Endothelial cell of umbilical vein (primary cell): Measurements from ENCODE around the gene INTS7. TPM values are rescaled to one million over a fixed set of nuclear protein-coding genes. Genes with fewer than 3 reads are reported as not detected.

Experiments used
- BruUV-seq: library from RNA; stranded (reverse); fragments of 400-500 nt; replicated peaks from 2 replicates; lab custom pipeline; 2021; lab: Mats Ljungman, UMichigan
- CTCF ChIA-PET: fragments of 300-600, 350-600 bp; sonication (Branson Sonifier 250); formaldehyde crosslinking; loops from one replicate; lab custom pipeline; 2021; ENCODE audit warnings: antibody characterized with exemption, inconsistent platforms; lab: Charles Lee
- POLR2A ChIA-PET: fragments of 300-600, 350-600 bp; sonication (Branson Sonifier 250); formaldehyde crosslinking; loops from one replicate; lab custom pipeline; 2021; ENCODE audit warnings: antibody characterized with exemption, inconsistent platforms; lab: Charles Lee
- DNase-seq: peaks from one replicate; pipeline ENCODE4 v3.0.0-alpha.2; 2011; ENCODE audit warnings: low read depth, low spot score
- FAIRE-seq: peaks from 2 replicates; lab custom pipeline; 2011; peaks lifted over from hg19 to GRCh38; lab: Jason Lieb, UNC
- H2AFZ ChIP-seq: 2 replicates; pipeline ENCODE4 v1.6.0; 2012; ENCODE audit warnings: low read depth, low read length, control low read depth, inconsistent platforms
- H3K27ac ChIP-seq: 2 replicates; pipeline ENCODE4 v1.5.1; 2011; ENCODE audit warnings: low read depth, mild to moderate bottlenecking, control low read depth, low read length, moderate library complexity; ENCODE audit not compliant: insufficient read depth
- H3K27me3 ChIP-seq, 2 experiments: 2 replicates each; pipeline versions ENCODE4 v1.6.0 to v1.6.1; 2011; ENCODE audit warnings: low read length in 2 of 2, mixed read lengths in 1 of 2; ENCODE audit not compliant: control insufficient read depth in 2 of 2, insufficient read depth in 2 of 2
- H3K36me3 ChIP-seq, 2 experiments: 2 replicates in 1 of 2; 3 replicates in 1 of 2; pipeline ENCODE4 v1.5.1; 2011; ENCODE audit warnings: low read length in 2 of 2, mild to moderate bottlenecking in 1 of 2, moderate library complexity in 1 of 2; ENCODE audit not compliant: control insufficient read depth in 2 of 2, insufficient read depth in 2 of 2; ENCODE audit errors: extremely low read depth in 1 of 2
- H3K4me1 ChIP-seq: 3 replicates; pipeline ENCODE4 v1.5.1; 2011; ENCODE audit warnings: mild to moderate bottlenecking, low read length; ENCODE audit not compliant: control insufficient read depth, insufficient read depth; ENCODE audit errors: extremely low read depth
- H3K4me2 ChIP-seq: 2 replicates; pipeline ENCODE4 v1.6.1; 2011; ENCODE audit warnings: low read length, control low read depth, mixed read lengths; ENCODE audit not compliant: insufficient read depth
- H3K4me3 ChIP-seq, 3 experiments: fragments of 200-600 bp in 1 of 3; sonication (generic), shearing (Covaris generic) in 1 of 3; replicated peaks in 1 of 3; 2 replicates each; pipeline ENCODE4 v1.5.1; 2011 to 2016; ENCODE audit warnings: control low read depth in 3 of 3, low read length in 3 of 3, mild to moderate bottlenecking in 2 of 3, inconsistent platforms in 1 of 3, low read depth in 1 of 3, moderate library complexity in 1 of 3; ENCODE audit not compliant: insufficient read depth in 1 of 3
- H3K79me2 ChIP-seq: 2 replicates; pipeline ENCODE4 v1.6.0; 2012; ENCODE audit warnings: low read length, inconsistent platforms; ENCODE audit not compliant: control insufficient read depth, insufficient read depth
- H3K9ac ChIP-seq: replicated peaks from 2 replicates; pipeline ENCODE3; 2011; ENCODE audit warnings: low read length, control low read depth; ENCODE audit not compliant: insufficient read depth; ENCODE audit errors: extremely low read depth
- H3K9me1 ChIP-seq: replicated peaks from 3 replicates; pipeline ENCODE4 v1.6.0; 2011; ENCODE audit warnings: mild to moderate bottlenecking, low read length; ENCODE audit not compliant: control insufficient read depth, insufficient read depth; ENCODE audit errors: extremely low read depth
- H3K9me3 ChIP-seq: replicated peaks from 2 replicates; pipeline ENCODE4 v1.5.1; 2012; ENCODE audit warnings: low read length, inconsistent platforms; ENCODE audit not compliant: control insufficient read depth, insufficient read depth
- H4K20me1 ChIP-seq: replicated peaks from 2 replicates; pipeline ENCODE3; 2011; ENCODE audit warnings: mild to moderate bottlenecking, low read length; ENCODE audit not compliant: control insufficient read depth, insufficient read depth; ENCODE audit errors: extremely low read depth
- CTCF ChIP-seq, 2 donors: IDR thresholded peaks; 1 replicate in 1 of 2; 2 replicates in 1 of 2; pipeline ENCODE4 v1.5.1; 2011; ENCODE audit warnings: low read length in 2 of 2, mild to moderate bottlenecking in 2 of 2, moderate library complexity in 2 of 2, control low read depth in 1 of 2, inconsistent platforms in 1 of 2, low read depth in 1 of 2; ENCODE audit not compliant: insufficient read depth in 1 of 2; ENCODE audit errors: extremely low read depth in 1 of 2
- EZH2 ChIP-seq: IDR thresholded peaks from 2 replicates; pipeline ENCODE4 v1.6.1; 2012; ENCODE audit warnings: borderline replicate concordance, low read depth, mild to moderate bottlenecking, moderate library complexity, low read length, inconsistent platforms; ENCODE audit not compliant: severe bottlenecking
- FOS ChIP-seq: IDR thresholded peaks from 2 replicates; pipeline ENCODE4 v1.6.1; 2011; ENCODE audit warnings: mild to moderate bottlenecking, low read length, moderate library complexity, borderline replicate concordance; ENCODE audit not compliant: insufficient read depth
- GATA2 ChIP-seq: IDR thresholded peaks from 2 replicates; pipeline ENCODE4 v1.7.0; 2011; ENCODE audit warnings: low read depth, mild to moderate bottlenecking, moderate library complexity, mixed read lengths, low read length; ENCODE audit not compliant: insufficient read length, insufficient read depth
- JUN ChIP-seq: IDR thresholded peaks from 2 replicates; pipeline ENCODE4 v1.6.1; 2011; ENCODE audit warnings: borderline replicate concordance, low read depth; ENCODE audit not compliant: insufficient read length, insufficient read depth
- MAX ChIP-seq: IDR thresholded peaks from 2 replicates; pipeline ENCODE4 v1.6.1; 2011; ENCODE audit not compliant: insufficient read depth, insufficient read length
- MYC ChIP-seq: IDR thresholded peaks from one replicate; pipeline ENCODE4 v1.6.1; 2011; ENCODE audit warnings: mild to moderate bottlenecking, low read depth, low read length
- POLR2A ChIP-seq: IDR thresholded peaks from 2 replicates; pipeline ENCODE4 v1.6.1; 2012; ENCODE audit warnings: low read depth, mild to moderate bottlenecking, control low read depth, low read length
- POLR2AphosphoS5 ChIP-seq: IDR thresholded peaks from 2 replicates; pipeline ENCODE4 v1.6.1; 2012; ENCODE audit warnings: low read depth, mild to moderate bottlenecking, control low read depth, low read length, moderate library complexity; ENCODE audit not compliant: insufficient read depth
- dilution Hi-C: fragments of 300-500 bp; cut with MboI; formaldehyde crosslinking; loops from one replicate; pipeline ENCODE4 v1.15.0; 2019; ENCODE audit warnings: low sequenced_read_pairs; ENCODE audit not compliant: extremely low pct_ligation_motif_present
- intact Hi-C: fragments of 100-400 bp; cut with micrococcal nuclease; formaldehyde crosslinking; loops from one replicate; pipeline ENCODE4 v1.10.0; 2022
- polyA plus RNA-seq, 4 experiments: library from polyadenylated mRNA; depleted of rRNA in 3 of 4; stranded (reverse) in 3 of 4; unstranded in 1 of 4; fragments of >200 nt; gene quantifications; 2 replicates each; pipeline versions ENCODE4 v1.2.1 to v1.2.3, GENCODE V29; 2011 to 2012; ENCODE audit warnings: missing spikeins in 1 of 4
- total RNA-seq: library from RNA; stranded (reverse); gene quantifications from 2 replicates; pipeline ENCODE4 v1.2.3, GENCODE V29; 2021

INTS7 gene
- total and polyA plus RNA-seq, 2 donors (not counting 3 experiments of a cell fraction or from before 2014, with no cell fraction given), result 9.1 to 18.1 TPM

GRCh38 chr1:211896958-211897357 is 138.4 kb downstream of the INTS7 start:
- FAIRE-seq, result peak; percentile 40
- BruUV-seq, result no TSS peak
- intact Hi-C loops, result no loop called here
- no peaks in the 10 kb centered on the region for H4K20me1 ChIP-seq
- TF ChIP-seq MYC (no peak), FOS (no peak), CTCF (IDR thresholded peaks at IDR 0.05; ENCODE audit: extremely low read depth in 1 of 2, insufficient read depth in 1 of 2, low read depth in 1 of 2, low read length in 2 of 2) (no peak), MAX (no peak), POLR2A (no peak), JUN (no peak), POLR2AphosphoS5 (no peak), GATA2 (no peak), EZH2 (no peak)
- POLR2A ChIA-PET, result no interaction called here
- no peak overlapping the region for H2AFZ ChIP-seq
- peaks cover 0 to 10% of the 10 kb centered on the region in 2 experiments for H3K27me3 ChIP-seq
- H3K4me1 ChIP-seq, result no peaks in the 10 kb centered on the region
- H3K4me2 ChIP-seq, result no peak overlapping the region
- H3K9me1 ChIP-seq, result no peaks in the 10 kb centered on the region
- no peak for DNase-seq
- no peaks in the 10 kb centered on the region for H3K36me3 ChIP-seq
- no peak overlapping the region for H3K4me3 ChIP-seq
- no peaks in the 10 kb centered on the region for H3K79me2 ChIP-seq
- no peak overlapping the region for H3K9ac ChIP-seq
- H3K27ac ChIP-seq, result no peak overlapping the region
- H3K9me3 ChIP-seq, result no peaks in the 10 kb centered on the region
- dilution Hi-C loops, result no loop called here
- CTCF ChIA-PET, result no interaction called here
